Peyer's patch (tissue), 4 donors: ENCODE measurements around the gene ADORA2A. TPM values are rescaled to one million over a fixed set of nuclear protein-coding genes. Genes with fewer than 3 reads are reported as not detected.
A peak's percentile ranks its signal among the peaks of the same experiment; 100 is the strongest.

ENCODE experiments used
- DNase-seq, 3 donors: peaks; one replicate each; pipeline ENCODE4 v3.0.0-alpha.2; 2017 to 2019
- H3K27ac ChIP-seq, 4 donors: fragments of 200-600 bp; sonication (generic); one replicate each; pipeline ENCODE4 v1.5.1; 2016 to 2019
- H3K27me3 ChIP-seq, 2 donors: fragments of 200-600 bp; sonication (generic); one replicate each; pipeline ENCODE4 v1.5.1; 2019
- H3K36me3 ChIP-seq, 3 donors: fragments of 200-600 bp; sonication (generic); one replicate each; pipeline ENCODE4 v1.5.1; 2016 to 2019
- H3K4me1 ChIP-seq, 4 donors: fragments of 200-600 bp; sonication (generic); one replicate each; pipeline ENCODE4 v1.5.1; 2016 to 2019
- H3K4me3 ChIP-seq, 4 donors: fragments of 200-600 bp; sonication (generic); 1 replicate in 3 of 4; 2 replicates in 1 of 4; pipeline ENCODE4 v1.5.1; 2016 to 2019; ENCODE audit warnings: mild to moderate bottlenecking in 1 of 4
- H3K9me3 ChIP-seq, 4 donors: fragments of 200-600 bp; sonication (generic); one replicate each; pipeline ENCODE4 v1.5.1; 2016 to 2019; ENCODE audit warnings: mild to moderate bottlenecking in 1 of 4
- POLR2A ChIP-seq, 2 donors: fragments of 450-650 bp; IDR thresholded peaks; one replicate each; pipeline ENCODE4 v1.5.1; 2017; ENCODE audit warnings: antibody characterized with exemption in 2 of 2, mild to moderate bottlenecking in 2 of 2, moderate library complexity in 2 of 2
- total RNA-seq, 4 donors: library from RNA; depleted of rRNA; stranded (reverse); fragments of >200 nt; gene quantifications; one replicate each; pipeline ENCODE4 v1.1.0, GENCODE V29; 2016
- TF ChIP-seq, protein P1 (sequence below), 6 experiments: fragments of 450-650 bp in 4 of 6; fragments of 200-600 bp in 2 of 6; sonication (generic) in 1 of 6; IDR thresholded peaks; one replicate each; pipeline ENCODE4 v1.5.1; 2017 to 2019; ENCODE audit warnings: antibody characterized with exemption in 6 of 6, mild to moderate bottlenecking in 3 of 6, moderate library complexity in 1 of 6

Gene ADORA2A
- total RNA-seq, 4 donors from 2014 or later: 1.3 to 4.3 (median 2.6) TPM

DNA sequence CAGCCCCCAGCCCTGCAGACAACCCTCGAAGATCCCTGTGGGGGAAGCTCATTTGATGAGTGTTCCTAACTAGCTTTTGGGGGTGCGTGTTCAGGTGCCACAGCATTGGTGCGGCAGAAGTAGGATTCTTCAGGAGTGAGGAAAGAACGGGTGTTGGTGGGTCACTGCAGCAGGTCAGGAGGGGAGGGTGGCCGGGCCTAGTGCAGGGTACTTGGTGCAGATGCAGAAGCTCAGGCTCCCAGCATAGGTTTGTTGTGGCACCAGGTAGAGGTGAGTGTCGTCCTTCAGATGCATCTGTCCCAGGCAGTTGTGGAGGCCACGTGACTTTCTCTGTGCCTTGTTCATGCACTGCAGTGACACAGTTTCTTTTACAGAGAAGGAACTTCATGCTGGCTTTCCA lies 15.1 kb upstream of the ADORA2A start:
- Histone ChIP-seq H3K27me3 (no peaks in the 10 kb centered on the region), H3K27ac (no peak overlapping the region), H3K36me3 (peaks cover 0 to 56% (median 0%) of the 10 kb centered on the region in 3 donors), H3K4me1 (no peaks in the 10 kb centered on the region), H3K9me3 (no peaks in the 10 kb centered on the region), H3K4me3 (no peak overlapping the region)
- DNase-seq: peak in 1 of 3 donors; percentile 20
- TF ChIP-seq, protein P1, sequence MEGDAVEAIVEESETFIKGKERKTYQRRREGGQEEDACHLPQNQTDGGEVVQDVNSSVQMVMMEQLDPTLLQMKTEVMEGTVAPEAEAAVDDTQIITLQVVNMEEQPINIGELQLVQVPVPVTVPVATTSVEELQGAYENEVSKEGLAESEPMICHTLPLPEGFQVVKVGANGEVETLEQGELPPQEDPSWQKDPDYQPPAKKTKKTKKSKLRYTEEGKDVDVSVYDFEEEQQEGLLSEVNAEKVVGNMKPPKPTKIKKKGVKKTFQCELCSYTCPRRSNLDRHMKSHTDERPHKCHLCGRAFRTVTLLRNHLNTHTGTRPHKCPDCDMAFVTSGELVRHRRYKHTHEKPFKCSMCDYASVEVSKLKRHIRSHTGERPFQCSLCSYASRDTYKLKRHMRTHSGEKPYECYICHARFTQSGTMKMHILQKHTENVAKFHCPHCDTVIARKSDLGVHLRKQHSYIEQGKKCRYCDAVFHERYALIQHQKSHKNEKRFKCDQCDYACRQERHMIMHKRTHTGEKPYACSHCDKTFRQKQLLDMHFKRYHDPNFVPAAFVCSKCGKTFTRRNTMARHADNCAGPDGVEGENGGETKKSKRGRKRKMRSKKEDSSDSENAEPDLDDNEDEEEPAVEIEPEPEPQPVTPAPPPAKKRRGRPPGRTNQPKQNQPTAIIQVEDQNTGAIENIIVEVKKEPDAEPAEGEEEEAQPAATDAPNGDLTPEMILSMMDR (IDR thresholded peaks at IDR 0.05): no peak
- no peak for TF ChIP-seq POLR2A (IDR thresholded peaks at IDR 0.05)

DNA sequence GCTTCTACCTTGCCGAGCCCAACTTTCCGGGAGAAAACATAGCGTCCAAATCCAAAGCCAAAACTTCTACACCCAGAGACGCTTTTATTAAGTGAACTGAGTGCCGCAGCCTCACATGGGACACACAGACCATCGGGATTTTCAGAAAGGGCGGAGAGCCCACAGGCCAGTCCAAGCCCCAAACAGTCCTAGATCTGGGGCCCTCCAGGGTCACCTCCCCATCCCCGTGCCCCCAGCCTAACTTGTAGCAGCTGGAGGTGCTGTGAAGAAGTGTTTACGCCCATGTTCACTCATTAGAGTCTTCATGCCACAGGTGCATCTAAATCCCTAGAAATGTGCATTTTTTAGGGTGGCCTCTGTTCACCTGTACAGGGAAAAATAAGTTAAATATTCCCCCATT lies 14.1 kb upstream of the ADORA2A start:
- TF ChIP-seq, protein P1 (IDR thresholded peaks at IDR 0.05): no peak
- TF ChIP-seq POLR2A (IDR thresholded peaks at IDR 0.05): no peak
- Histone ChIP-seq H3K9me3 (no peaks in the 10 kb centered on the region), H3K27me3 (no peaks in the 10 kb centered on the region), H3K4me3 (no peak overlapping the region), H3K27ac (no peak overlapping the region), H3K4me1 (no peaks in the 10 kb centered on the region), H3K36me3 (peaks cover 0 to 52% (median 0%) of the 10 kb centered on the region in 3 donors)
- peak in 1 of 3 donors; percentile 20 for DNase-seq

DNA sequence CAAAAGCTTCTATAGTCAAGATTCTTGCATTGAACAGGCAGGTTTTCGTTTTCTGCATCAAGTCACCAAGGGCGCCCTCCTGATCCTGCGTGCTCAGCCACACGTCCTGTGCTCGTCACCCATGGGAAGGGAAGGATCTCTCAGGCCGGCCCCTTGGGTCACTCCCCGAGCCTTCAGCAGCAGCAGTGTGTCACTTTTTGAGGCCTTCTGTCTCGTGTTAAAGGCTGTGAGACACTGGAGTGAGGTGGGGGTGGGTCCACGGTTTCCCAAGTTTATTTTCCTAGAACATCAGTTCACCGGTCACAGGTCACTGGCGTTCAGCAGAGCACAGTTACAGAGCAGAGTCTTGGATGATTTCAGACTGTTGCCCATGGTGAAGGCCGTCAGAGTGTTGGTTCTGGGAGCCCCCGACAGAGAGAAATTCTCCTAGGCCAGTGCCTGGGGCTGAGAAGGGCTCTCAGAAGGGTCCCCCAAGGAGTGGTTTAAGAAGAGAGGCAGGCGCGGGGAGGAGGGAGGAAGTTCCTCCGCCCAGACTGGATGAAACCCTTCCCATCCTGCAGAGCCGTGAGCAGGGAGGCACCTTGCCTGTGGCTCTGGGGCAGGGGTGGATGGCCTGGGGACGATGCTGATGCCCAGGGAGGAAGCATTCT lies 13.5 kb upstream of the ADORA2A start:
- Histone ChIP-seq H3K27me3 (no peaks in the 10 kb centered on the region), H3K4me3 (no peak overlapping the region), H3K4me1 (no peaks in the 10 kb centered on the region), H3K27ac (no peak overlapping the region), H3K9me3 (no peaks in the 10 kb centered on the region), H3K36me3 (peaks cover 0 to 50% (median 0%) of the 10 kb centered on the region in 3 donors)
- TF ChIP-seq POLR2A (IDR thresholded peaks at IDR 0.05): no peak
- TF ChIP-seq, protein P1 (IDR thresholded peaks at IDR 0.05): no peak
- peak in 2 of 3 donors; percentile 27 to 42 for DNase-seq

DNA sequence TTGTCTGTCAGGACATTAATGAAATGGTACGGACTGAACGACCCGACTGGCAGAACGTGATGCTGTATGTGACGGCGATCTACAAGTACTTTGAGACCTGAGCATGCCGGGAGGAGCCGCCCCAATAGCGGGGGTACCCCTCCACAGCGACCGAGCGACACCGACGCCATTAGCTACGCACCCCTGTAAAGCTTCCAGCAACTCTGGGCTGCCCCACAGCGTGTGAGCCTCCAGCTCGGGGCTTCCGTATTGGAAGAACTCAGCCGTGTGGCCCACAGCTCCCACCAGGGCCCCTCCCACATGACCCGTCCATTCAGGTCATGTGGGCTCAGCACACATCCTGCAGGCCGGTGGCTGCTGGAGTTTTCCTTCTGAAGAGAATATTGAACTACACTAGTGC lies 12.9 kb upstream of the ADORA2A start:
- H3K36me3 ChIP-seq: peaks cover 0 to 50% (median 0%) of the 10 kb centered on the region in 3 donors

DNA sequence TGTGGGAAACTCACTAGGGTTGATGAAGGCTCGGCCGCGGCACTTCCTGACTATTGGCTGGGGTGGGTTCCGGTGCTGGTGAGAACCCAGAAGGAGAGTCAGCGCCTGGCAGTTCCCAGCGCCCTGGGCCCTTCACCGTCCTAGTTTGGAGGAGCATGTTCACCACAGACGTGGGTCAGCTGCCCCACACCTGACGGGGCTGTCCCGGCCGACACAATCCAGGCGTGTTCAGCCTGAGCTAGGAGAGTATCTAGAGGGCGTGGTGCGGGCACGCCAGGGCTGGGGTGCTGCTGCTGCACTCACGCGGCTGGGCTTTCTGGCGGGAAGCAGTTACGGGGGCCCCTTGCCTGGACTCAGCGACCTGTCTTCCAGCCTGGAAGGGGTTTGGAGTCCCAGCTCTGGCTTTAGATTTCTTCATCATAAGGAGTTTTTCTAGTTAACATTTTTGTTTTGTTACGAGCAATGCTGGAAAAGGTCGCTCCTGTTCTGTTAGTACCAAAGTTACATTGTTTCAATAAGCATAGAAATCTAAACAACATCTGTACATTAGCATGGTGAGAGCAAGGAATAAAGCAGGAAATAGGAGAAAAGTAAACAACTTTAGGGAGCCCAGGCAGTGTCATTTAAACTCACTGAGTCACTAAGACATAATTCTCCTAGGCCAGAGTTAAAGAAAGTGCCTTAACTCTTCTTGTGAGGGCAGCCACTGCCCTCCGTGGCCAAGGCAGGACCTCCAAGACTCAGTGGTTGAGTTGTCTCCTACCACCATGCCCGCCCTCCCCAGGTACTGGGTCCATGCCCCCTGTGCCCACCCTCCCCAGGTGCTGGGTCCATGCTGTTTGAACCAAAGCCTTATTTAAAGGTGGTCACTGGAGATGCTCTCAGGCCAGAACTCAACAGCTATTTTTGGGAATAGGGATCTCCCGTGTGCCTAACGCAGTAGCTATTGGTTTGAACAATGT lies 12.1 kb upstream of the ADORA2A start:
- no peaks in the 10 kb centered on the region for H3K27me3 ChIP-seq
- H3K4me1 ChIP-seq: no peaks in the 10 kb centered on the region
- peak in 1 of 3 donors; percentile 49 for DNase-seq
- H3K9me3 ChIP-seq: no peaks in the 10 kb centered on the region
- no peak overlapping the region for H3K4me3 ChIP-seq
- H3K27ac ChIP-seq: no peak overlapping the region
- peaks cover 0 to 50% (median 0%) of the 10 kb centered on the region in 3 donors for H3K36me3 ChIP-seq
- TF ChIP-seq, protein P1 (IDR thresholded peaks at IDR 0.05): no peak

More for the DNA sequence above, 12.9 kb upstream of the ADORA2A start:
- H3K9me3 ChIP-seq: no peaks in the 10 kb centered on the region
- H3K4me3 ChIP-seq: no peak overlapping the region
- no peak overlapping the region for H3K27ac ChIP-seq
- H3K27me3 ChIP-seq: no peaks in the 10 kb centered on the region
- DNase-seq: peak in 2 of 3 donors; percentile 24 to 45
- TF ChIP-seq, protein P1 (IDR thresholded peaks at IDR 0.05): no peak
- TF ChIP-seq POLR2A (IDR thresholded peaks at IDR 0.05): no peak
- H3K4me1 ChIP-seq: no peaks in the 10 kb centered on the region
